Uterus (tissue), 2 donors: ENCODE results near the gene ZDHHC14.

ENCODE experiments used
- CTCF ChIP-seq, 4 experiments: fragments of 200-600 bp in 2 of 4; fragments of 450-650 bp in 2 of 4; sonication (generic) in 2 of 4; IDR thresholded peaks; one replicate each; pipeline ENCODE4 v1.5.1; 2016 to 2019; ENCODE audit warnings: antibody characterized with exemption in 4 of 4, mild to moderate bottlenecking in 2 of 4, moderate library complexity in 1 of 4
- POLR2A ChIP-seq, 2 donors: fragments of 450-650 bp; IDR thresholded peaks; one replicate each; pipeline ENCODE4 v1.6.1; 2016; ENCODE audit warnings: antibody characterized with exemption in 2 of 2, mild to moderate bottlenecking in 1 of 2, moderate library complexity in 1 of 2

GRCh38 chr6:157555455-157556143, 174.6 kb downstream of the ZDHHC14 start:
- TF ChIP-seq CTCF (IDR thresholded peaks at IDR 0.05), result no peak
- TF ChIP-seq POLR2A (IDR thresholded peaks at IDR 0.05), result no peak
